ENCODE results near the gene HHAT.

HHAT gene

GRCh38 chr1:210328746-210329503 lies at the start of gene HHAT:
TSS of gene HHAT (plus strand) at chr1:210328902. CDS start at chr1:210348976, 20,074 bp downstream.
- peak within 1 kb of the TSS; percentile 88 for H3K4me3 ChIP-seq (ENCODE audit: control insufficient read depth, low read depth, low read length)
- TF ChIP-seq, protein P1, sequence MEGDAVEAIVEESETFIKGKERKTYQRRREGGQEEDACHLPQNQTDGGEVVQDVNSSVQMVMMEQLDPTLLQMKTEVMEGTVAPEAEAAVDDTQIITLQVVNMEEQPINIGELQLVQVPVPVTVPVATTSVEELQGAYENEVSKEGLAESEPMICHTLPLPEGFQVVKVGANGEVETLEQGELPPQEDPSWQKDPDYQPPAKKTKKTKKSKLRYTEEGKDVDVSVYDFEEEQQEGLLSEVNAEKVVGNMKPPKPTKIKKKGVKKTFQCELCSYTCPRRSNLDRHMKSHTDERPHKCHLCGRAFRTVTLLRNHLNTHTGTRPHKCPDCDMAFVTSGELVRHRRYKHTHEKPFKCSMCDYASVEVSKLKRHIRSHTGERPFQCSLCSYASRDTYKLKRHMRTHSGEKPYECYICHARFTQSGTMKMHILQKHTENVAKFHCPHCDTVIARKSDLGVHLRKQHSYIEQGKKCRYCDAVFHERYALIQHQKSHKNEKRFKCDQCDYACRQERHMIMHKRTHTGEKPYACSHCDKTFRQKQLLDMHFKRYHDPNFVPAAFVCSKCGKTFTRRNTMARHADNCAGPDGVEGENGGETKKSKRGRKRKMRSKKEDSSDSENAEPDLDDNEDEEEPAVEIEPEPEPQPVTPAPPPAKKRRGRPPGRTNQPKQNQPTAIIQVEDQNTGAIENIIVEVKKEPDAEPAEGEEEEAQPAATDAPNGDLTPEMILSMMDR (IDR thresholded peaks at IDR 0.05; ENCODE audit: control insufficient read depth, insufficient read depth, low read depth, low read length, missing control alignments) = no peak
- peak; percentile 24 for DNase-seq (ENCODE audit: low read depth)

DNA sequence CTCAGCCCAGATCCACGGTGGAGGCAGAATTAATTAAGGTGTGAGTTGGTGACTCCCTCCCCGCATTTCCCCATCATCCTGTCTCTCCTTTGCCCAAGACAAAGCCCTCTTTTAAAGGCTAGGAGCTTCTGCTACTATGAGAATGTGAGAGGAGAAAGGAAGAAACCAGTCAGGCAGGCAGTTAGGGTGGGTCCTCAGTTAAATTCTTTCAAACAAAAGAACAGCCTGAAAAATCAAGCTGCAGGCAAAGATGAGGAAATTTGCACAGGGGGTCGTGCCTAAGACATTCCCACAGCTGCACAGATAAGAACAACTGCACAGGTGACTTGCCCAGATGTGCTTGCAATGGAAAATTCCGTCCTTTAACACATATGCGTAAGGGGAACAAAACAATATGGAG lies 48.5 kb upstream of the HHAT start:
- no peak for DNase-seq (ENCODE audit: low read depth)
- H3K4me3 ChIP-seq (ENCODE audit: control insufficient read depth, low read depth, low read length) = no peak overlapping the region
- TF ChIP-seq, protein P1 (IDR thresholded peaks at IDR 0.05; ENCODE audit: control insufficient read depth, insufficient read depth, low read depth, low read length, missing control alignments) = no peak

GRCh38 chr1:210288116-210288515 lies 40.6 kb upstream of the HHAT start:
- TF ChIP-seq, protein P1 (IDR thresholded peaks at IDR 0.05; ENCODE audit: control insufficient read depth, insufficient read depth, low read depth, low read length, missing control alignments) = no peak
- no peak for DNase-seq (ENCODE audit: low read depth)
- no peak overlapping the region for H3K4me3 ChIP-seq (ENCODE audit: control insufficient read depth, low read depth, low read length)

DNA sequence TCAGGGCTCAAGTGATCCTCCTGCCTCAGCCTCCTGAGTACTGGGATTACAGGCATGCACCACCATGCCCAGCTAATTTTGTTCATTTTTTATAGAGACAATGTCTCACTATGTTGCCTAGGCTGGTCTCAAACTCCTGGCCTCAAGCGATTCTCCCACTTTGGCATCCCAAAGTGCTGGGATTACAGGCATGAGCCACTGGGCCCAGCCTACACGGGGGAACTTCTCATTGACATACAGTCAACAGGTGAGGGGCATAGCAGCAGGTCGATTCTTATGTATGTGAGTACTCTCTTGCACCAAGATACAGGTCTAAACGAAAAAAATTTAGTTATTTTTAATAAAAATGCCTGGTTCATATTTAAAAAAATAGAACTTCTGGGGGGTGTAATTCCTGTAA lies 39.5 kb upstream of the HHAT start:
- TF ChIP-seq, protein P1 (IDR thresholded peaks at IDR 0.05; ENCODE audit: control insufficient read depth, insufficient read depth, low read depth, low read length, missing control alignments) = no peak
- no peak overlapping the region for H3K4me3 ChIP-seq (ENCODE audit: control insufficient read depth, low read depth, low read length)
- no peak for DNase-seq (ENCODE audit: low read depth)

- no peak overlapping the region for H3K4me3 ChIP-seq (ENCODE audit: control insufficient read depth, low read depth, low read length)
Observed at GRCh38 chr1:210291081-210291764, 37.5 kb upstream of the HHAT start.

GRCh38 chr1:210291786-210292230 lies 36.9 kb upstream of the HHAT start:
- TF ChIP-seq, protein P1 (IDR thresholded peaks at IDR 0.05; ENCODE audit: control insufficient read depth, insufficient read depth, low read depth, low read length, missing control alignments) = no peak
- peak overlapping the region; percentile 37 for H3K4me3 ChIP-seq (ENCODE audit: control insufficient read depth, low read depth, low read length)
- DNase-seq (ENCODE audit: low read depth) = peak; percentile 74

More at GRCh38 chr1:210291081-210291764, 37.5 kb upstream of the HHAT start:
- DNase-seq (ENCODE audit: low read depth) = no peak
- TF ChIP-seq, protein P1 (IDR thresholded peaks at IDR 0.05; ENCODE audit: control insufficient read depth, insufficient read depth, low read depth, low read length, missing control alignments) = no peak

Measured in AG09309 (cell line).